Measurements from ENCODE around the gene UBR3.

DNA sequence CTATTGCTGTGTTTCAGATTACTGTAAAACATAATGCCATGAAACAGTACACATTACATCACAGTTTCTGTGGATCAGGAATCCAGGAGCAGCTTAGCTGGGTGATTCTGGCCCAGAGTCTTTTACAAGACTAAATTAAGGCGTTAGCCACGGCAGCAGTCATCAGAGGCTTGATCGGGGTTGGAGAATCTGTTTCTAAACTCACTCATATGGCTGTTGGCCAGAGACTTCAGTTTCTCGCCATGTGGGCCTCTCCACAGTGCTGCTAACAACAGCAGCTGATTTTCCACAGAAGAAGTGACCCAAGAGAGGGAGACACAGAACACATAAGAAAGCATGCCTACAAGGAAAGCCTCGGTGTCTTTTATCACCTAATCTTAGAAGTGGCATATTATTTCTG, 261.5 kb downstream of the UBR3 start:
- TF ChIP-seq CTCF (IDR thresholded peaks at IDR 0.05) (no peak), POLR2A (IDR thresholded peaks at IDR 0.05) (no peak), POLR2AphosphoS5 (IDR thresholded peaks at IDR 0.05) (no peak), EP300 (IDR thresholded peaks at IDR 0.05) (no peak)
